Urothelium cell line (cell line): Measurements from ENCODE around the gene CNTN1.

Source experiments
- DNase-seq: peaks from one replicate; pipeline ENCODE4 v3.0.0; 2011; ENCODE audit warnings: low spot score, mixed read lengths
- FAIRE-seq: peaks from 2 replicates; lab custom pipeline; 2011; peaks lifted over from hg19 to GRCh38; lab: Jason Lieb, UNC

Gene CNTN1

DNA sequence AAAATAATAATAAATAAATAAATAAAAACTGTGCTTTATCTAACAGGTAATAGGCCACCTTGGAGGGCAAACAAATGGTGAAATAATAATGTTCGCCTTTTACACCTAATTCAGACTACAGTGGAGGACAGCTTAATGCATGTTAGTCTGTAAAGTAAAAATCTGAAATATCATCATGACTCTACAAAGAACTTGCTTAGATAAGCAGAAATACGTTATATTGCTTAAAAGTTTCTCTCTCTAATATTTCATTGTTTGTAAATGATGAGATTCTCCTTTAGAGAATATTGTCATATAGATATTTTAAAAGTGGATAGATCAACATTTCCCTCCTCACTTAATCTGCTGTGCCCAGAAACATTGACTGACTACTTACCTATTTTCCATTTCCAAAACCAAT lies 397.2 kb downstream of the CNTN1 start:
- DNase-seq (no peak), FAIRE-seq (no peak)

DNA sequence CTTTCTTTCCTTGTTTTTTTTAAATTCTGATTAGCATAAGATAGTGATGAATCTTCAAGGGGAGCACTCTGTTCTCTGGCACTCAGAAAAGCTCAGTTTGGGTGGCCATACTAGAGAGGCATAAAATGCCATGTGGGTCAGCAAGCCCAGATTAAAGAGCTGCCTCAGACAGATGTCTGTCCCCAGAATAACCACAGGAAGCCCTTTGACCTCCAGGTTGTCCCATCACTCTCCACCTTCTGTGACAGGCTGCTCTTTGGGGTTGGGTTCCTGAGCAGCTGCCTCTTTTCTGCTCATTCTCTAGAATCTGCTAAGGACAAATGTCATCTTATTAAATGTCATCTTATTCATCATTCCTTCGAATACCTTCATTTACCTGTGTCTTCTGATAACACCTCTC lies 399.9 kb downstream of the CNTN1 start:
- DNase-seq: no peak
- FAIRE-seq: no peak

DNA sequence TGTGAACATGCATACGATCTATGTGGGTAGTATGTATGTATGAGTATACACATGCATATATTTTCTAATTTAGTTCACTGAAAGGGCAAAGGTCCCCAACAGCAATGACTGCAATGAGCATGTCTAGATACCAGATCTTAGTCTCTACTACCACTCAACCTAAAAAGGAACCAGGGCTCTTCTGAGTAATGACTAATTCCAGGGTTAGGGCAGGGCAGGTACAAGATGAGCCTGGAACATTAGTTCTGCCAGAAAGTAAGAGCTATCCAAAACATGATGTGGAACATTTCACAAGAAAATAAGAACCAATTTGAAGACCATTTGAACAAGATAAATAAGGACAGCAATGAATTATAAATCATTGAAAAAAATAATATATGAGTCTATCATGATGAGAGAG lies 404.6 kb downstream of the CNTN1 start:
- DNase-seq (no peak), FAIRE-seq (no peak)

- no peak for DNase-seq
- FAIRE-seq: no peak
These were observed 408.3 kb downstream of the CNTN1 start for GRCh38 chr12:41100572-41100971.

DNA sequence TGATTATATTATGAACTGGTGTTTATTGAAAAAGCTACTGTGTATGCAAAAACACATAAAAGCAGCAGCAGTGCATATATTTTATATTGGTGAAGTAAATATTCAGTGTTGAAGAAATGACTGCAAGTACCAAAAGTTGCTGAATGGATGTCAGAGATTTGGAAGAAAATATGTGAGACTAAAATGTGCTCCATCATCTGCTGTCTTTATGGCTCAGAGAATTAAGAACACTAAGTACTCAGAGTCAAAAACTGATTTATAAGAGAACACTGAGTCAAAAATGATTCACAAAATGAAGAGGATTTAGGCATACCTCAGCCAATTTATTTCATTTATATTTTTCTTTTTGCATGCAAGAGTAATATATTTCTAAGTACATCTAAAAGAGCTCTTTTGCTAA lies 409.6 kb downstream of the CNTN1 start:
- DNase-seq (no peak), FAIRE-seq (no peak)

- FAIRE-seq (no peak), DNase-seq (no peak)
These were observed 411.4 kb downstream of the CNTN1 start for GRCh38 chr12:41103614-41104013.

- FAIRE-seq (no peak), DNase-seq (no peak)
These were observed 414.1 kb downstream of the CNTN1 start for GRCh38 chr12:41106315-41106714.

DNA sequence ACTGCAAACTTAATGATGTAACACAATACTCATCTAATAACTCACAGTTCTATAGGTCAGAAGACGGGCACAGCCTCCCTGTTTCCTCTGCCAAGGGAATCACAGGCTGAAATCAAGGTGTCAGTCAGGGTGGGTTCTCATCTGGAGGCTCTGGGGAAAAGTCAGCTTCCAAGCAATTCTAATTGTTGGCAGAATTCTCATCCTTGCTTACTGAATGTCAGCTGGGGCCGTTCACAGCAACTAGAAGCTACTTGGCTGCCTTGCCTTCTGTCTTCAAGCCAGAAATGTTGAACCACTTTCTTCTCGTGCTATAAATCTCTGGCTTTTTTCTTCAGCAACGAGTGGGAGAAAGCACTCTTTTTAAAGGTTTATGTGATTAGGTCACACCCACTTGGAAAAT lies 415.8 kb downstream of the CNTN1 start:
- DNase-seq: no peak
- FAIRE-seq: no peak

DNA sequence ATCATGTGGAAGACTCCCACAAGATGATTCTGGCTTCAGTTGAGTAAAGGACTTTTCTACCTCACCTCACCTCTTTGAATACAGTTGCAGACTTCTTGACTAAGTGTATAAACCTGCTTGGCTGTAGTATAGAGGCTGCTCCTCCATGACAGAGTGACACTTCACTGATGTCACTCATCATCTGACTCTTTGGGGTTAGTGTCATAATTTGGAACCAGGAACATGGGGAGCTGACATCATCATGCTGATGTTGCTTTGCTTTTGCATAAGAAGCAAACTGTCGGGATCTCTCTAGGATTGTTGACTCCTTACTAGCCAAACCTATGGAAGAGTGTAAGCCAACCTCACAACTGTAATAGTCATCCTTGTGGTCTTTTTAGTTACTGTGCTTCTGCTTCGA lies 420.7 kb downstream of the CNTN1 start:
- FAIRE-seq: no peak
- DNase-seq: no peak

DNA sequence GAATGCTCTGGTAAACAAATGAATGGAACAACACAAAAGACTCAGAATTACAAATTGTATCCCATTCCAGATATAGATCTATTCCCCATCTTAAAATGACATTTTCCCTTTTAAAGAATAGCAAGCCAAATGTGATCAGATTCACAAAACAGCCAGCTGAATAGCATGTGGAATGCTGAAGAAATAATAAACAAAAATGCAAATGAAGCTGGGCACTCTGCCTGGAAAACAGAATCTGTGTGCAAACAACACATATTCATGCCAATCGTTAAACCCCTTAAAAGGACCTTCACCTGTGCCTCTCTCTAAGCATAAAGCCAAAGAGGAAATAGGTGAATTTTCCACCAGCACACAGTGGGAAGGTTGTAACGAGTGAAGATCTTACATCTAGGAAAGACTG lies 428.0 kb downstream of the CNTN1 start:
- FAIRE-seq: no peak

GRCh38 chr12:41121374-41121773 lies 429.1 kb downstream of the CNTN1 start:
- no peak for FAIRE-seq
- DNase-seq: no peak

More for the DNA sequence above, 428.0 kb downstream of the CNTN1 start:
- DNase-seq: no peak
